ENCODE data around the gene ASB4. TPM values are rescaled to one million over a fixed set of nuclear protein-coding genes. Genes with fewer than 3 reads are reported as not detected.
"Not testable (repeated sequence)": the region's sequence is repeated elsewhere in the genome, so short reads cannot be mapped to it uniquely, and the experiment has no call there.

The ASB4 gene
- total RNA-seq, 1 donor from 2014 or later, result not detected

- Mint-ChIP-seq H3K36me3 (ENCODE audit: unreplicated experiment) (no peaks in the 10 kb centered on the region), H3K27me3 (ENCODE audit: unreplicated experiment) (no peaks in the 10 kb centered on the region), H3K4me1 (ENCODE audit: unreplicated experiment) (peaks cover 9% of the 10 kb centered on the region), H3K9me3 (ENCODE audit: unreplicated experiment) (no peaks in the 10 kb centered on the region), H3K27ac (ENCODE audit: unreplicated experiment) (no peak overlapping the region), H3K4me3 (ENCODE audit: unreplicated experiment) (no peak overlapping the region)
- DNase-seq (ENCODE audit: extremely low spot score, unreplicated experiment), result no peak
- no peak for TF ChIP-seq CTCF (IDR thresholded peaks at IDR 0.05)
Measured at GRCh38 chr7:95501261-95501832, 15.6 kb downstream of the ASB4 start.

- no peak for TF ChIP-seq CTCF (IDR thresholded peaks at IDR 0.05)
- Mint-ChIP-seq H3K4me1 (ENCODE audit: unreplicated experiment) (peaks cover 9% of the 10 kb centered on the region), H3K9me3 (ENCODE audit: unreplicated experiment) (no peaks in the 10 kb centered on the region), H3K27me3 (ENCODE audit: unreplicated experiment) (no peaks in the 10 kb centered on the region), H3K4me3 (ENCODE audit: unreplicated experiment) (no peak overlapping the region), H3K27ac (ENCODE audit: unreplicated experiment) (no peak overlapping the region), H3K36me3 (ENCODE audit: unreplicated experiment) (no peaks in the 10 kb centered on the region)
- no peak for DNase-seq (ENCODE audit: extremely low spot score, unreplicated experiment)
Measured at GRCh38 chr7:95502403-95502802, 16.7 kb downstream of the ASB4 start.

- Mint-ChIP-seq H3K4me1 (ENCODE audit: unreplicated experiment) (peaks cover 9% of the 10 kb centered on the region), H3K4me3 (ENCODE audit: unreplicated experiment) (no peak overlapping the region), H3K27me3 (ENCODE audit: unreplicated experiment) (no peaks in the 10 kb centered on the region), H3K36me3 (ENCODE audit: unreplicated experiment) (no peaks in the 10 kb centered on the region), H3K27ac (ENCODE audit: unreplicated experiment) (no peak overlapping the region), H3K9me3 (ENCODE audit: unreplicated experiment) (no peaks in the 10 kb centered on the region)
- TF ChIP-seq CTCF (IDR thresholded peaks at IDR 0.05), result no peak
- no peak for DNase-seq (ENCODE audit: extremely low spot score, unreplicated experiment)
Measured at GRCh38 chr7:95503271-95504131, 17.8 kb downstream of the ASB4 start.

DNA sequence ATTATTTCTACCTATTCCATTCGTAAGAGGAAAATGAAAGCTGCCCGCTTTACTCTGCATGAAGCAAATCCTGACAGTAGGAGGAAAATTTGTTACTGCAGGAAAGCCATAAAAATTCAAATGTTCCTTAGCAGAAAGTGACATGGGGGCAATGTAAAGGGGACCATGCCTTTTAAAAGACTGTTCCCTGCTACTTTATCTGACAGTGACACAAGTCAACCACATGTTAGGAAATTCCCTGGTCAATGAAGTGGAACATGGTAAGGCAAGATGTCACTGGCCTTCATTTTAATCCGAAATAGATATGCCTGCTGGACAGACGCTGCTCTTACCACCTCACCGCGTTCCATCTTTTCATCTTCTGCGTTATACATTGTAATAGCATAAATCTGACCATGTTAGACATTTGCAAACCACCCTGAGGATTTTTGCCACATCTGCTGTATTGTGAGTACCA, 18.4 kb downstream of the ASB4 start:
- not testable (repeated sequence) for H3K27me3 Mint-ChIP-seq (ENCODE audit: unreplicated experiment); H3K9me3 Mint-ChIP-seq (ENCODE audit: unreplicated experiment); H3K4me3 Mint-ChIP-seq (ENCODE audit: unreplicated experiment); H3K36me3 Mint-ChIP-seq (ENCODE audit: unreplicated experiment); H3K27ac Mint-ChIP-seq (ENCODE audit: unreplicated experiment); DNase-seq (ENCODE audit: extremely low spot score, unreplicated experiment); H3K4me1 Mint-ChIP-seq (ENCODE audit: unreplicated experiment)

- H3K36me3 Mint-ChIP-seq (ENCODE audit: unreplicated experiment), result no peaks in the 10 kb centered on the region
- no peaks in the 10 kb centered on the region for H3K9me3 Mint-ChIP-seq (ENCODE audit: unreplicated experiment)
- no peak for TF ChIP-seq CTCF (IDR thresholded peaks at IDR 0.05)
- no peak overlapping the region for H3K4me3 Mint-ChIP-seq (ENCODE audit: unreplicated experiment)
- DNase-seq (ENCODE audit: extremely low spot score, unreplicated experiment), result no peak
- H3K4me1 Mint-ChIP-seq (ENCODE audit: unreplicated experiment), result no peaks in the 10 kb centered on the region
- peaks cover under 1% of the 10 kb centered on the region for H3K27me3 Mint-ChIP-seq (ENCODE audit: unreplicated experiment)
- no peak overlapping the region for H3K27ac Mint-ChIP-seq (ENCODE audit: unreplicated experiment)
Measured at GRCh38 chr7:95508780-95509179, 23.0 kb downstream of the ASB4 start.
